Endothelial cell of umbilical vein (primary cell): ENCODE measurements around the gene C1QTNF8. TPM values are rescaled to one million over a fixed set of nuclear protein-coding genes. Genes with fewer than 3 reads are reported as not detected.

Experiments used
- BruUV-seq: library from RNA; stranded (reverse); fragments of 400-500 nt; replicated peaks from 2 replicates; lab custom pipeline; 2021; lab: Mats Ljungman, UMichigan
- CTCF ChIA-PET: fragments of 300-600, 350-600 bp; sonication (Branson Sonifier 250); formaldehyde crosslinking; loops from one replicate; lab custom pipeline; 2021; ENCODE audit warnings: antibody characterized with exemption, inconsistent platforms; lab: Charles Lee
- POLR2A ChIA-PET: fragments of 300-600, 350-600 bp; sonication (Branson Sonifier 250); formaldehyde crosslinking; loops from one replicate; lab custom pipeline; 2021; ENCODE audit warnings: antibody characterized with exemption, inconsistent platforms; lab: Charles Lee
- DNase-seq: peaks from one replicate; pipeline ENCODE4 v3.0.0-alpha.2; 2011; ENCODE audit warnings: low read depth, low spot score
- FAIRE-seq: peaks from 2 replicates; lab custom pipeline; 2011; peaks lifted over from hg19 to GRCh38; lab: Jason Lieb, UNC
- H2AFZ ChIP-seq: 2 replicates; pipeline ENCODE4 v1.6.0; 2012; ENCODE audit warnings: low read depth, low read length, control low read depth, inconsistent platforms
- H3K27ac ChIP-seq: 2 replicates; pipeline ENCODE4 v1.5.1; 2011; ENCODE audit warnings: low read depth, mild to moderate bottlenecking, control low read depth, low read length, moderate library complexity; ENCODE audit not compliant: insufficient read depth
- H3K27me3 ChIP-seq, 2 experiments: 2 replicates each; pipeline versions ENCODE4 v1.6.0 to v1.6.1; 2011; ENCODE audit warnings: low read length in 2 of 2, mixed read lengths in 1 of 2; ENCODE audit not compliant: control insufficient read depth in 2 of 2, insufficient read depth in 2 of 2
- H3K36me3 ChIP-seq, 2 experiments: 2 replicates in 1 of 2; 3 replicates in 1 of 2; pipeline ENCODE4 v1.5.1; 2011; ENCODE audit warnings: low read length in 2 of 2, mild to moderate bottlenecking in 1 of 2, moderate library complexity in 1 of 2; ENCODE audit not compliant: control insufficient read depth in 2 of 2, insufficient read depth in 2 of 2; ENCODE audit errors: extremely low read depth in 1 of 2
- H3K4me1 ChIP-seq: 3 replicates; pipeline ENCODE4 v1.5.1; 2011; ENCODE audit warnings: mild to moderate bottlenecking, low read length; ENCODE audit not compliant: control insufficient read depth, insufficient read depth; ENCODE audit errors: extremely low read depth
- H3K4me2 ChIP-seq: 2 replicates; pipeline ENCODE4 v1.6.1; 2011; ENCODE audit warnings: low read length, control low read depth, mixed read lengths; ENCODE audit not compliant: insufficient read depth
- H3K4me3 ChIP-seq, 3 experiments: fragments of 200-600 bp in 1 of 3; sonication (generic), shearing (Covaris generic) in 1 of 3; replicated peaks in 1 of 3; 2 replicates each; pipeline ENCODE4 v1.5.1; 2011 to 2016; ENCODE audit warnings: control low read depth in 3 of 3, low read length in 3 of 3, mild to moderate bottlenecking in 2 of 3, inconsistent platforms in 1 of 3, low read depth in 1 of 3, moderate library complexity in 1 of 3; ENCODE audit not compliant: insufficient read depth in 1 of 3
- H3K79me2 ChIP-seq: 2 replicates; pipeline ENCODE4 v1.6.0; 2012; ENCODE audit warnings: low read length, inconsistent platforms; ENCODE audit not compliant: control insufficient read depth, insufficient read depth
- H3K9ac ChIP-seq: replicated peaks from 2 replicates; pipeline ENCODE3; 2011; ENCODE audit warnings: low read length, control low read depth; ENCODE audit not compliant: insufficient read depth; ENCODE audit errors: extremely low read depth
- H3K9me1 ChIP-seq: replicated peaks from 3 replicates; pipeline ENCODE4 v1.6.0; 2011; ENCODE audit warnings: mild to moderate bottlenecking, low read length; ENCODE audit not compliant: control insufficient read depth, insufficient read depth; ENCODE audit errors: extremely low read depth
- H3K9me3 ChIP-seq: replicated peaks from 2 replicates; pipeline ENCODE4 v1.5.1; 2012; ENCODE audit warnings: low read length, inconsistent platforms; ENCODE audit not compliant: control insufficient read depth, insufficient read depth
- H4K20me1 ChIP-seq: replicated peaks from 2 replicates; pipeline ENCODE3; 2011; ENCODE audit warnings: mild to moderate bottlenecking, low read length; ENCODE audit not compliant: control insufficient read depth, insufficient read depth; ENCODE audit errors: extremely low read depth
- CTCF ChIP-seq, 2 donors: IDR thresholded peaks; 1 replicate in 1 of 2; 2 replicates in 1 of 2; pipeline ENCODE4 v1.5.1; 2011; ENCODE audit warnings: low read length in 2 of 2, mild to moderate bottlenecking in 2 of 2, moderate library complexity in 2 of 2, control low read depth in 1 of 2, inconsistent platforms in 1 of 2, low read depth in 1 of 2; ENCODE audit not compliant: insufficient read depth in 1 of 2; ENCODE audit errors: extremely low read depth in 1 of 2
- EZH2 ChIP-seq: IDR thresholded peaks from 2 replicates; pipeline ENCODE4 v1.6.1; 2012; ENCODE audit warnings: borderline replicate concordance, low read depth, mild to moderate bottlenecking, moderate library complexity, low read length, inconsistent platforms; ENCODE audit not compliant: severe bottlenecking
- FOS ChIP-seq: IDR thresholded peaks from 2 replicates; pipeline ENCODE4 v1.6.1; 2011; ENCODE audit warnings: mild to moderate bottlenecking, low read length, moderate library complexity, borderline replicate concordance; ENCODE audit not compliant: insufficient read depth
- GATA2 ChIP-seq: IDR thresholded peaks from 2 replicates; pipeline ENCODE4 v1.7.0; 2011; ENCODE audit warnings: low read depth, mild to moderate bottlenecking, moderate library complexity, mixed read lengths, low read length; ENCODE audit not compliant: insufficient read length, insufficient read depth
- JUN ChIP-seq: IDR thresholded peaks from 2 replicates; pipeline ENCODE4 v1.6.1; 2011; ENCODE audit warnings: borderline replicate concordance, low read depth; ENCODE audit not compliant: insufficient read length, insufficient read depth
- MYC ChIP-seq: IDR thresholded peaks from one replicate; pipeline ENCODE4 v1.6.1; 2011; ENCODE audit warnings: mild to moderate bottlenecking, low read depth, low read length
- POLR2A ChIP-seq: IDR thresholded peaks from 2 replicates; pipeline ENCODE4 v1.6.1; 2012; ENCODE audit warnings: low read depth, mild to moderate bottlenecking, control low read depth, low read length
- POLR2AphosphoS5 ChIP-seq: IDR thresholded peaks from 2 replicates; pipeline ENCODE4 v1.6.1; 2012; ENCODE audit warnings: low read depth, mild to moderate bottlenecking, control low read depth, low read length, moderate library complexity; ENCODE audit not compliant: insufficient read depth
- dilution Hi-C: fragments of 300-500 bp; cut with MboI; formaldehyde crosslinking; loops from one replicate; pipeline ENCODE4 v1.15.0; 2019; ENCODE audit warnings: low sequenced_read_pairs; ENCODE audit not compliant: extremely low pct_ligation_motif_present
- intact Hi-C: fragments of 100-400 bp; cut with micrococcal nuclease; formaldehyde crosslinking; loops from one replicate; pipeline ENCODE4 v1.10.0; 2022
- polyA plus RNA-seq, 4 experiments: library from polyadenylated mRNA; depleted of rRNA in 3 of 4; stranded (reverse) in 3 of 4; unstranded in 1 of 4; fragments of >200 nt; gene quantifications; 2 replicates each; pipeline versions ENCODE4 v1.2.1 to v1.2.3, GENCODE V29; 2011 to 2012; ENCODE audit warnings: missing spikeins in 1 of 4
- total RNA-seq: library from RNA; stranded (reverse); gene quantifications from 2 replicates; pipeline ENCODE4 v1.2.3, GENCODE V29; 2021
- TF ChIP-seq, protein P1 (sequence below): IDR thresholded peaks from 2 replicates; pipeline ENCODE4 v1.6.1; 2011; ENCODE audit not compliant: insufficient read depth, insufficient read length

The C1QTNF8 gene
- total and polyA plus RNA-seq, 2 donors (not counting 3 experiments of a cell fraction or from before 2014, with no cell fraction given): not detected

- Histone ChIP-seq H3K4me3 (no peak overlapping the region), H3K9me1 (no peaks in the 10 kb centered on the region), H2AFZ (no peak overlapping the region), H3K36me3 (no peaks in the 10 kb centered on the region), H3K79me2 (no peaks in the 10 kb centered on the region), H3K27me3 (no peaks in the 10 kb centered on the region), H4K20me1 (no peaks in the 10 kb centered on the region), H3K9me3 (no peaks in the 10 kb centered on the region), H3K4me2 (no peak overlapping the region), H3K9ac (no peak overlapping the region), H3K27ac (no peak overlapping the region), H3K4me1 (no peaks in the 10 kb centered on the region)
- ChIA-PET CTCF (no interaction called here), POLR2A (no interaction called here)
- no TSS peak for BruUV-seq
- FAIRE-seq (no peak), DNase-seq (no peak)
- TF ChIP-seq POLR2AphosphoS5 (no peak), POLR2A (no peak), JUN (no peak), GATA2 (no peak), MYC (no peak), EZH2 (no peak), FOS (no peak), CTCF (IDR thresholded peaks at IDR 0.05; ENCODE audit: extremely low read depth in 1 of 2, insufficient read depth in 1 of 2, low read depth in 1 of 2, low read length in 2 of 2) (no peak)
- TF ChIP-seq, protein P1, sequence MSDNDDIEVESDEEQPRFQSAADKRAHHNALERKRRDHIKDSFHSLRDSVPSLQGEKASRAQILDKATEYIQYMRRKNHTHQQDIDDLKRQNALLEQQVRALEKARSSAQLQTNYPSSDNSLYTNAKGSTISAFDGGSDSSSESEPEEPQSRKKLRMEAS: no peak
- dilution Hi-C loops: no loop called here
- intact Hi-C loops: no loop called here
Measured at GRCh38 chr16:1129106-1129960, 33.3 kb upstream of the C1QTNF8 start.
